Testis (tissue), 3 donors: ENCODE results near the gene IFI30. TPM values are rescaled to one million over a fixed set of nuclear protein-coding genes. Genes with fewer than 3 reads are reported as not detected.

Experiments
- DNase-seq: peaks from one replicate; pipeline ENCODE4 v3.0.0-alpha.2; 2019
- H3K27ac ChIP-seq, 2 donors: fragments of 200-600 bp; sonication (generic); one replicate each; pipeline ENCODE4 v1.5.1; 2019
- H3K27me3 ChIP-seq: fragments of 200-600 bp; sonication (generic); one replicate; pipeline ENCODE4 v1.5.1; 2019
- H3K36me3 ChIP-seq: fragments of 200-600 bp; sonication (generic); one replicate; pipeline ENCODE4 v1.5.1; 2017; ENCODE audit warnings: low read depth; ENCODE audit errors: missing control alignments
- H3K4me1 ChIP-seq: fragments of 200-600 bp; sonication (generic); one replicate; pipeline ENCODE4 v1.5.1; 2019
- H3K4me3 ChIP-seq, 2 donors: fragments of 200-600 bp; sonication (generic); one replicate each; pipeline ENCODE4 v1.5.1; 2017 to 2019
- H3K9me3 ChIP-seq: fragments of 200-600 bp; sonication (generic); one replicate; pipeline ENCODE4 v1.5.1; 2017
- POLR2A ChIP-seq: fragments of 450-650 bp; IDR thresholded peaks from one replicate; pipeline ENCODE4 v1.6.1; 2017; ENCODE audit warnings: antibody characterized with exemption, mild to moderate bottlenecking, moderate library complexity
- WGBS, 2 donors: methylation state at CpG; one replicate each; pipeline ENCODE4 v1.1.5; 2018; 5-methylcytosine and 5-hydroxymethylcytosine counted together
- intact Hi-C: fragments of 100-400 bp; cut with DNase I; formaldehyde crosslinking; loops from one replicate; pipeline ENCODE4 v1.15.1; 2023; ENCODE audit warnings: low total_unique reads
- polyA plus RNA-seq: library from polyadenylated mRNA; stranded (reverse); fragments of 350-450 nt; fragmentation: Illumina TruSeq; extraction: RNeasy Lipid Tissue Mini Kit (QIAGEN cat#74804); gene quantifications from one replicate; pipeline ENCODE4 v1.2.3, GENCODE V29; 2014; ENCODE audit warnings: low read depth, low replicate concordance; ENCODE audit not compliant: insufficient read depth
- total RNA-seq, 2 donors: library from RNA; depleted of rRNA; stranded (reverse); fragments of >200 nt; gene quantifications; one replicate each; pipeline ENCODE4 v1.2.3, GENCODE V29; 2016
- TF ChIP-seq, protein P1 (sequence below), 3 experiments: fragments of 450-650 bp in 2 of 3; fragments of 200-600 bp in 1 of 3; sonication (generic) in 1 of 3; IDR thresholded peaks; one replicate each; pipeline ENCODE4 v1.5.1; 2016 to 2019; ENCODE audit warnings: antibody characterized with exemption in 3 of 3, mild to moderate bottlenecking in 2 of 3, moderate library complexity in 1 of 3

Gene IFI30
- total and polyA plus RNA-seq, 3 donors from 2014 or later, result 3.2 to 47.6 (median 7.4) TPM

GRCh38 chr19:18155095-18156087 is 18.2 kb upstream of the IFI30 start:
- Histone ChIP-seq H3K4me3 (no peak overlapping the region), H3K4me1 (peaks cover 34% of the 10 kb centered on the region), H3K36me3 (no peaks in the 10 kb centered on the region), H3K27ac (peak overlapping the region; percentile 42 to 76), H3K9me3 (no peaks in the 10 kb centered on the region), H3K27me3 (no peaks in the 10 kb centered on the region)
- intact Hi-C loops, result no loop called here
- 80 to 93% methylated on average over 3 to 37 of the region's 43 CpGs for WGBS, 2 donors
- no peak for DNase-seq
- no peak for TF ChIP-seq POLR2A
- TF ChIP-seq, protein P1, sequence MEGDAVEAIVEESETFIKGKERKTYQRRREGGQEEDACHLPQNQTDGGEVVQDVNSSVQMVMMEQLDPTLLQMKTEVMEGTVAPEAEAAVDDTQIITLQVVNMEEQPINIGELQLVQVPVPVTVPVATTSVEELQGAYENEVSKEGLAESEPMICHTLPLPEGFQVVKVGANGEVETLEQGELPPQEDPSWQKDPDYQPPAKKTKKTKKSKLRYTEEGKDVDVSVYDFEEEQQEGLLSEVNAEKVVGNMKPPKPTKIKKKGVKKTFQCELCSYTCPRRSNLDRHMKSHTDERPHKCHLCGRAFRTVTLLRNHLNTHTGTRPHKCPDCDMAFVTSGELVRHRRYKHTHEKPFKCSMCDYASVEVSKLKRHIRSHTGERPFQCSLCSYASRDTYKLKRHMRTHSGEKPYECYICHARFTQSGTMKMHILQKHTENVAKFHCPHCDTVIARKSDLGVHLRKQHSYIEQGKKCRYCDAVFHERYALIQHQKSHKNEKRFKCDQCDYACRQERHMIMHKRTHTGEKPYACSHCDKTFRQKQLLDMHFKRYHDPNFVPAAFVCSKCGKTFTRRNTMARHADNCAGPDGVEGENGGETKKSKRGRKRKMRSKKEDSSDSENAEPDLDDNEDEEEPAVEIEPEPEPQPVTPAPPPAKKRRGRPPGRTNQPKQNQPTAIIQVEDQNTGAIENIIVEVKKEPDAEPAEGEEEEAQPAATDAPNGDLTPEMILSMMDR (IDR thresholded peaks at IDR 0.05), result no peak

DNA sequence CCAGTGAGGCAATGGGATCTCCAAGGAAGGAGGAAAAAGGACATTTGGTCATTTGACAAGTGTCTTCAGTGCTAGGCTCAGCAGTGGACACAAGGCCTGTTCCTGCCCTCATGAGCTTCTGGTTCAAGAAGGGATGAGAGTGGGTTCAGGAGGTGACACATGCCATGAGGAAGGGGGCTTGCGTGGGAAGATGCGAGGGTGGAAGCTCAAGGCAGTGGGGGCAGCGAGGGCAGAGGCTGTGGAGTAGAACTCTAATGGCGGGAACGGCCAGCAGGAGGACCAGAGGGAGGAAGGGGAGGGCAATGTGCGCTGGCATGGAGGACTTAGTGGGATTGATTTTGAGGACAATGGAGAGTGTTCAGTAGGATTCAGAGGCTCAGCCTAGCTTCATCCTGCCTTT is 17.3 kb upstream of the IFI30 start:
- H3K4me3 ChIP-seq, result no peak overlapping the region
- no peak for DNase-seq
- peak overlapping the region; percentile 42 to 76 for H3K27ac ChIP-seq
- no peaks in the 10 kb centered on the region for H3K9me3 ChIP-seq
- H3K4me1 ChIP-seq, result peaks cover 40% of the 10 kb centered on the region
- TF ChIP-seq, protein P1 (IDR thresholded peaks at IDR 0.05), result no peak
- no peak for TF ChIP-seq POLR2A
- H3K27me3 ChIP-seq, result no peaks in the 10 kb centered on the region
- H3K36me3 ChIP-seq, result no peaks in the 10 kb centered on the region
- intact Hi-C loops, result no loop called here
- 72 to 93% methylated on average over 6 of the region's 6 CpGs for WGBS, 2 donors

DNA sequence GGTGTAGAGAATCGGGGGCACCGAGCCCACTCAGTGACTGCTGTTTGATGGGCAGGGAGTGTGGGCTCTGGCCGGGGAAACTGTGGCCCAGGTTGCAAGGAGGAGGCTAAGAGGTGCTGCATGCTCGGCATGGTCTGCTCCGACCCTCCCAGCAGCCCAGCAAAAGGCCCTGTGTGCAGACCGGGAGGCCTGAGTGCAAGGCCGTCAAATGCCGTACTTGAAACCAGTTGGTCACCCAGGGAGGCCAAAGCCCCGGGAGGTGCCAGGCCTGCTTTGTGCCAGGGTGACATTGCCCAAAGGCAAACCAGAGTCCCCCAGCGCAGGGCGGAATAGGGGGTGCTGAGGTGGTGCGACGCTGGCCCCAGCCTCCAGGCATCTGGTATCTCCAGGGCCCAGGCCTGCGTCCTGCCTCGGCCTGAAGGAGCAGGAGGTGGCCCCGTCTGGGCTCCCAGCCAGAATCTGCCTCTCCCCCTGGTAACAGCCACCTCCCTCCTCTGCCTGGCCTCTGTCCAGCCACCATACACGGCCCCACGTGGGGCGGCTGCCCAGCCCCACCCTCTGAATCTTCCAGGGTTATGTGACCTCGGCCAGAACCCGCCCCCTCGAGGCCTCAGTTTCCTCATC is 16.7 kb upstream of the IFI30 start:
- Histone ChIP-seq H3K4me3 (no peak overlapping the region), H3K27me3 (no peaks in the 10 kb centered on the region), H3K9me3 (no peaks in the 10 kb centered on the region), H3K4me1 (peaks cover 43% of the 10 kb centered on the region), H3K36me3 (no peaks in the 10 kb centered on the region), H3K27ac (peak overlapping the region; percentile 42 to 76)
- intact Hi-C loops, result no loop called here
- 30 to 36% methylated on average over 9 to 19 of the region's 22 CpGs for WGBS, 2 donors
- peak; percentile 96 for DNase-seq
- no peak for TF ChIP-seq POLR2A
- TF ChIP-seq, protein P1 (IDR thresholded peaks at IDR 0.05), result no peak

DNA sequence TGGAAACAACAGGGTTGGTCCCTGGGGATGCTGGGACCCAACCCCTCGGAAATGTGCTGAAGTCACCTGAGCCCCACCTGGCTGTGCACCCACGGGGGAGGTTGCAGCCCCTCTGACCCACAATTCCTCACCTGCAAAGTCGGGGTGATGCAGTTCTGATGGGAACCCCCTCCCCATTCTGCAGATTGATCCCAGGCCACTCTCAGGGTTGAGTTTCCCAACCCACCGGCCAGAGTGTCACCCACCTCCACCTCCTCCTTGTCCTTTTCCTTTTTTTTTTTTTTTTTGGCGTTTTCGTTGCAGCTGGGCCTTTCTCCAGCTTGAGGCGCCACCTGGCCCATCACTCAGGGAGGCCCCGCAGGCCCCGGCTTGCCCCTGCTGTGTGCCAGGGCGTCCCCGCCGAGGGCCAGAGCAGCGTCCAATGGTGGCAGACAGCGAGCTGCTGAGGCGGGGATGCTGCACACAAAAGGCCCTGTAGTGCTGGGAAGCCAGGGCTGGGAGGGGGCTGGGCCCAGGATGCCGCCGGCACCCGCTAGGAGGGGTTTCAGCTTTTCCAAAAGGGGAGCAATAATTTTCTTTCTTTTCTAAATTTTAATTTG is 16.0 kb upstream of the IFI30 start:
- H3K9me3 ChIP-seq, result no peaks in the 10 kb centered on the region
- TF ChIP-seq POLR2A, result no peak
- TF ChIP-seq, protein P1 (IDR thresholded peaks at IDR 0.05), result no peak
- H3K27me3 ChIP-seq, result no peaks in the 10 kb centered on the region
- WGBS, 2 donors, result 26 to 42% methylated on average over 18 of the region's 18 CpGs
- H3K4me3 ChIP-seq, result no peak overlapping the region
- H3K27ac ChIP-seq, result peak overlapping the region; percentile 42 to 76
- DNase-seq, result peak; percentile 64
- intact Hi-C loops, result no loop called here
- peaks cover 41% of the 10 kb centered on the region for H3K4me1 ChIP-seq
- no peaks in the 10 kb centered on the region for H3K36me3 ChIP-seq
